GM15510 (cell line): ENCODE measurements around the gene RPTOR.

Experiments used
- POLR2A ChIP-seq: IDR thresholded peaks from 3 replicates; pipeline ENCODE4 v1.6.1; 2011; ENCODE audit warnings: borderline replicate concordance; ENCODE audit not compliant: insufficient read length; ENCODE audit errors: extremely low read depth

Gene RPTOR

GRCh38 chr17:80822021-80822699 is 277.5 kb downstream of the RPTOR start:
- no peak for TF ChIP-seq POLR2A

GRCh38 chr17:80822700-80823410 is 278.2 kb downstream of the RPTOR start:
- TF ChIP-seq POLR2A, result no peak

- TF ChIP-seq POLR2A, result no peak
These were observed 280.2 kb downstream of the RPTOR start for GRCh38 chr17:80824549-80825470.

- no peak for TF ChIP-seq POLR2A
These were observed 281.1 kb downstream of the RPTOR start for GRCh38 chr17:80825471-80826345.

GRCh38 chr17:80826346-80826954 is 281.8 kb downstream of the RPTOR start:
- no peak for TF ChIP-seq POLR2A

- TF ChIP-seq POLR2A, result no peak
These were observed 282.5 kb downstream of the RPTOR start for GRCh38 chr17:80826955-80827645.

- TF ChIP-seq POLR2A, result no peak
These were observed 283.3 kb downstream of the RPTOR start for GRCh38 chr17:80827646-80828643.

GRCh38 chr17:80829166-80829813 is 284.7 kb downstream of the RPTOR start:
- no peak for TF ChIP-seq POLR2A

GRCh38 chr17:80830020-80830780 is 285.6 kb downstream of the RPTOR start:
- no peak for TF ChIP-seq POLR2A

GRCh38 chr17:80831491-80831890 is 286.9 kb downstream of the RPTOR start:
- no peak for TF ChIP-seq POLR2A

- no peak for TF ChIP-seq POLR2A
These were observed 287.6 kb downstream of the RPTOR start for GRCh38 chr17:80832266-80832676.
